Erythroblast (primary cell): ENCODE data around the gene SOAT2.

Experiments used
- GATA1 ChIP-seq: IDR thresholded peaks from 2 replicates; pipeline ENCODE4 v1.6.1; 2011; ENCODE audit warnings: low read depth, mild to moderate bottlenecking, control low read depth, low read length, moderate library complexity
- POLR2A ChIP-seq: IDR thresholded peaks from 2 replicates; pipeline ENCODE4 v1.6.1; 2011; ENCODE audit warnings: mild to moderate bottlenecking, low read length

DNA sequence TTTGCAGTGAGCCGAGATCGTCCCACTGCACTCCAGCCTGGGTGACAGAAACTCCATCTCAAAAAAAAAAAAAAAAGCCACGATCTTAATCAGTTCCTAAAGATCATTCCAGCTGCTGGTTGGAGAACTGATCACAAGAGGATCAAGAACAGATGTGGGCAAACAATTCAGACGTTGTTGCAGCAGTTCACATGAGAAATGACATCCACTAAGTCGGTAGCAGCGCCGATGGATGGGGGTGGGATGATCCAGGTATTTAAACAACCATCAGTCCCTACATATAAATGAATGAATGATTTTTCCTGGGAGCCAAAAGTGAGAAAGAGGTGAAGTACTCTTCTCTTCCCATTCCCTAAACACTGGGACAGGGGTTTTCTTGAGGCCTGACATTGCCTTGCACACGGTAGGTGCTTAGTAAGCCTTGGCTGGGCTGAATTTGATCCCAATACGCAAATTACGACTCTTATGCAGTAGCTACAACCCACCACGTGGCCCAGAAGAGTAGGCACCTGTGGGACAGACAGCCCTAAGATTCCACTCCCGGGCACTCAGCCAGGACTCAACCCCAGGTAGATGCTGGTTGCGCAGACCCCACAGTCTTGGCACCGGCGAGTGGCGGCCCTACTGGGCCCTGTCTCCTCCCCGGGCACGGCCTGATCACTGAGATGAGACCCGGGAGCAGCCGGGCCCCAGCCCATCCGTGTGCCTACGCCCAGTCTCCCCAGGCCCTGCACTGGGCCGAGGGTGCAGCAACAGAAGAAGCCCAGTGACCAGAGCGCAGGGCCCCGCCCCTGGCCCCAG is 24.7 kb upstream of the SOAT2 start:
- TF ChIP-seq POLR2A (no peak), GATA1 (no peak)
